GM21360 (cell line): ENCODE measurements around the gene BCCIP.

ENCODE experiments used
- ATAC-seq: cut with Tn5 transposase; IDR thresholded peaks from one replicate; pipeline ENCODE4 v1.9.1; 2021; ENCODE audit warnings: mild to moderate bottlenecking, moderate library complexity; ENCODE audit not compliant: unreplicated experiment

Gene BCCIP

GRCh38 chr10:125883211-125883610 is 59.9 kb downstream of the BCCIP start:
- no peak for ATAC-seq
